ENCODE data around the gene RAI1. TPM values are rescaled to one million over a fixed set of nuclear protein-coding genes. Genes with fewer than 3 reads are reported as not detected.

RAI1 gene
- total RNA-seq, 2 experiments from 2014 or later: 17.1 to 49.4 TPM

- ChIA-PET CTCF (ENCODE audit: unreplicated experiment) (no interaction called here), POLR2A (no interaction called here)
- TF ChIP-seq CTCF (conservative IDR thresholded peaks at IDR 0.05; ENCODE audit: low read length): no peak
- no peak for TF ChIP-seq EZH2phosphoT487 (IDR thresholded peaks at IDR 0.05; ENCODE audit: borderline replicate concordance, low read depth, low read length)
- H3K9me2 ChIP-seq (ENCODE audit: insufficient read depth, low read length): no peaks in the 10 kb centered on the region
- no peaks in the 10 kb centered on the region for H3K9me3 ChIP-seq (ENCODE audit: low read length)
- no peaks in the 10 kb centered on the region for H3K79me2 ChIP-seq (ENCODE audit: insufficient read depth, low read depth, low read length)
- no peak overlapping the region for H3K4me2 ChIP-seq (ENCODE audit: low read length)
- no peak overlapping the region for H2AFZ ChIP-seq (ENCODE audit: low read length)
- no TSS peak for BruUV-seq (replicated peaks)
- H3K4me3 ChIP-seq (ENCODE audit: low read depth, low read length, poor library complexity, severe bottlenecking): no peak overlapping the region
- no peaks in the 10 kb centered on the region for H3K4me1 ChIP-seq (ENCODE audit: insufficient read depth, low read length, poor library complexity, severe bottlenecking)
- H4K20me1 ChIP-seq (ENCODE audit: insufficient read depth, low read length): no peaks in the 10 kb centered on the region
- H3K36me3 ChIP-seq (ENCODE audit: insufficient read depth, low read length): no peaks in the 10 kb centered on the region
- intact Hi-C loops (cut with micrococcal nuclease; ENCODE audit: unreplicated experiment): no loop called here
- H3K27ac ChIP-seq (ENCODE audit: low read depth, low read length, poor library complexity, severe bottlenecking): no peak overlapping the region
- no peak for DNase-seq (ENCODE audit: low spot score)
Measured at GRCh38 chr17:17718251-17718650, 37.0 kb downstream of the RAI1 start.

GRCh38 chr17:17719199-17719940, 38.1 kb downstream of the RAI1 start:
- BruUV-seq (replicated peaks): no TSS peak
- no peaks in the 10 kb centered on the region for H3K9me3 ChIP-seq (ENCODE audit: low read length)
- H3K4me2 ChIP-seq (ENCODE audit: low read length): no peak overlapping the region
- ChIA-PET CTCF (ENCODE audit: unreplicated experiment) (no interaction called here), POLR2A (interaction anchor here (0.6 to 0.8 kb wide), 2 partner anchors 12 to 14 kb away, joined by 3 to 4 read pairs; no protein-coding TSS in a partner anchor)
- no peak overlapping the region for H3K27ac ChIP-seq (ENCODE audit: low read depth, low read length, poor library complexity, severe bottlenecking)
- peaks cover 7% of the 10 kb centered on the region for H3K4me1 ChIP-seq (ENCODE audit: insufficient read depth, low read length, poor library complexity, severe bottlenecking)
- H4K20me1 ChIP-seq (ENCODE audit: insufficient read depth, low read length): no peaks in the 10 kb centered on the region
- DNase-seq (ENCODE audit: low spot score): no peak
- intact Hi-C loops (cut with micrococcal nuclease; ENCODE audit: unreplicated experiment): no loop called here
- no peaks in the 10 kb centered on the region for H3K79me2 ChIP-seq (ENCODE audit: insufficient read depth, low read depth, low read length)
- H3K36me3 ChIP-seq (ENCODE audit: insufficient read depth, low read length): no peaks in the 10 kb centered on the region
- H3K4me3 ChIP-seq (ENCODE audit: low read depth, low read length, poor library complexity, severe bottlenecking): no peak overlapping the region
- no peak overlapping the region for H2AFZ ChIP-seq (ENCODE audit: low read length)
- no peak for TF ChIP-seq EZH2phosphoT487 (IDR thresholded peaks at IDR 0.05; ENCODE audit: borderline replicate concordance, low read depth, low read length)
- TF ChIP-seq CTCF (conservative IDR thresholded peaks at IDR 0.05; ENCODE audit: low read length): no peak
- H3K9me2 ChIP-seq (ENCODE audit: insufficient read depth, low read length): no peaks in the 10 kb centered on the region

DNA sequence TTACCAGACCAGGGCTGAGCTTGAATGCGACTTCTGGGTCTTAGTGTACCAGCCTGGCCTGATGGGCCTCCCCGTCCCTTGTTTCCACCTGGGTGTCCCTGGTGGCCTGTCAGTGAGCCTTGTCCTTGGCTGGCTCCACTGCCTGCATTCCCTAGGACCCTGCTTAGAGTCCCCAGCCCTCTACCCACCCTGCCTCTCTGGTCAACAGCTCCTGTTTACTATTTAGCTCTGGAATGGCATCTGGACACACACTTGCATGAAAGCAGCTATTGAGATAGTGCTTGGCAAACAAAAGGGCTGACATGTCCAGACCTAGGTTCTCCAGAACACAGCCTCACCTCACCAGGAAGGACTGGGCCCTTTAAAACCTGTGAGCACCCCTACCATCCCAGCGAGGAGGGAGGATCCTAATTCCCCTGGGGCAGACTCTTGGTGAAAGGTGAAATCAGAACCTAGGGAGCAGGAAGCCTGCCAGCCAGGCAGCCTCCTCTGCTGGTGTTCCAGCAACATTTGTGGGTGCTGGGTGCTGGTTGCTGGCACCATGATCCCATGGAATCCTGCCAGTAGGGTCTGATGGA, 38.8 kb downstream of the RAI1 start:
- no peaks in the 10 kb centered on the region for H4K20me1 ChIP-seq (ENCODE audit: insufficient read depth, low read length)
- ChIA-PET CTCF (ENCODE audit: unreplicated experiment) (interaction anchor here (0.7 kb wide), 1 partner anchor 12 kb away, joined by 3 read pairs; no protein-coding TSS in a partner anchor), POLR2A (interaction anchor here (0.6 to 0.8 kb wide), 2 partner anchors 13 to 14 kb away, joined by 3 to 4 read pairs; no protein-coding TSS in a partner anchor)
- no peak for DNase-seq (ENCODE audit: low spot score)
- no TSS peak for BruUV-seq (replicated peaks)
- H3K4me2 ChIP-seq (ENCODE audit: low read length): no peak overlapping the region
- intact Hi-C loops (cut with micrococcal nuclease; ENCODE audit: unreplicated experiment): no loop called here
- no peak overlapping the region for H3K4me3 ChIP-seq (ENCODE audit: low read depth, low read length, poor library complexity, severe bottlenecking)
- no peak for TF ChIP-seq CTCF (conservative IDR thresholded peaks at IDR 0.05; ENCODE audit: low read length)
- no peak for TF ChIP-seq EZH2phosphoT487 (IDR thresholded peaks at IDR 0.05; ENCODE audit: borderline replicate concordance, low read depth, low read length)
- no peaks in the 10 kb centered on the region for H3K36me3 ChIP-seq (ENCODE audit: insufficient read depth, low read length)
- peaks cover 11% of the 10 kb centered on the region for H3K4me1 ChIP-seq (ENCODE audit: insufficient read depth, low read length, poor library complexity, severe bottlenecking)
- H3K9me2 ChIP-seq (ENCODE audit: insufficient read depth, low read length): no peaks in the 10 kb centered on the region
- H2AFZ ChIP-seq (ENCODE audit: low read length): no peak overlapping the region
- no peaks in the 10 kb centered on the region for H3K9me3 ChIP-seq (ENCODE audit: low read length)
- H3K27ac ChIP-seq (ENCODE audit: low read depth, low read length, poor library complexity, severe bottlenecking): no peak overlapping the region
- H3K79me2 ChIP-seq (ENCODE audit: insufficient read depth, low read depth, low read length): no peaks in the 10 kb centered on the region

All from OCI-LY7 (cell line).